Measurements from ENCODE around the gene NEK1.

- TF ChIP-seq CTCF (IDR thresholded peaks at IDR 0.05) (no peak), POLR2A (IDR thresholded peaks at IDR 0.05) (no peak)
These were observed 28.0 kb upstream of the NEK1 start for GRCh38 chr4:169640261-169640870.
